22Rv1 (cell line): Measurements from ENCODE around the gene HSF2BP.

Source experiments
- CTCF ChIP-seq: fragments of 450-650 bp; IDR thresholded peaks from 2 replicates; pipeline ENCODE4 v1.5.1; 2017; ENCODE audit warnings: mild to moderate bottlenecking
- ZFX ChIP-seq: fragments of 450-650 bp; IDR thresholded peaks from 2 replicates; pipeline ENCODE4 v1.6.1; 2017; ENCODE audit warnings: antibody characterized with exemption, borderline replicate concordance

GRCh38 chr21:43645976-43646375, 13.3 kb downstream of the HSF2BP start:
- TF ChIP-seq CTCF (no peak), ZFX (no peak)
